WTC11 (cell line): ENCODE measurements around the gene ITPR1. TPM values are rescaled to one million over a fixed set of nuclear protein-coding genes. Genes with fewer than 3 reads are reported as not detected.

Experiments used
- ATAC-seq: fragments of 200-7000 bp; cut with Tn5 transposase; 2 replicates; pipeline ENCODE4 v1.10.0; 2021; ENCODE audit warnings: mild to moderate bottlenecking, moderate library complexity
- CTCF ChIA-PET: fragments of 300-600 bp; sonication (Branson Sonifier 250); formaldehyde crosslinking; loops from one replicate; lab custom pipeline; 2021; ENCODE audit warnings: antibody characterized with exemption; lab: Charles Lee
- POLR2A ChIA-PET: fragments of 350-600 bp; sonication (Branson Sonifier 250); formaldehyde crosslinking; loops from one replicate; lab custom pipeline; 2021; ENCODE audit warnings: antibody characterized with exemption; lab: Charles Lee
- DNase-seq: peaks from one replicate; pipeline ENCODE4 v3.0.0; 2021; ENCODE audit warnings: low spot score
- H3K27ac Mint-ChIP-seq: 2 replicates; pipeline ENCODE4 v1.8.0; 2021; ENCODE audit warnings: mixed read lengths
- H3K27me3 Mint-ChIP-seq: 2 replicates; pipeline ENCODE4 v1.8.0; 2021; ENCODE audit warnings: low read depth, mild to moderate bottlenecking, moderate library complexity, mixed read lengths
- H3K36me3 Mint-ChIP-seq: 2 replicates; pipeline ENCODE4 v1.8.0; 2021; ENCODE audit warnings: mixed read lengths
- H3K4me1 Mint-ChIP-seq: 2 replicates; pipeline ENCODE4 v1.8.0; 2022; ENCODE audit warnings: mixed read lengths
- H3K4me3 Mint-ChIP-seq: 2 replicates; pipeline ENCODE4 v1.8.0; 2021; ENCODE audit warnings: mild to moderate bottlenecking, moderate library complexity, mixed read lengths
- H3K9me3 Mint-ChIP-seq: 2 replicates; pipeline ENCODE4 v1.8.0; 2021; ENCODE audit warnings: mixed read lengths
- ATF2 ChIP-seq: sonication (generic); formaldehyde crosslinking; IDR thresholded peaks from 2 replicates; pipeline ENCODE4 v1.8.1; 2022; ENCODE audit warnings: low read depth, missing genetic modification reagents, borderline replicate concordance
- ELF4 ChIP-seq: sonication (generic); formaldehyde crosslinking; IDR thresholded peaks from 2 replicates; pipeline ENCODE4 v1.8.1; 2022; ENCODE audit warnings: low read depth, mild to moderate bottlenecking, moderate library complexity, missing genetic modification reagents
- EMX1 ChIP-seq: fragments of 250-450 bp; sonication (Bioruptor Pico); IDR thresholded peaks from 2 replicates; pipeline ENCODE4 v1.8.0; 2021; ENCODE audit warnings: mild to moderate bottlenecking
- FOXJ3 ChIP-seq: sonication (generic); formaldehyde crosslinking; IDR thresholded peaks from 2 replicates; pipeline ENCODE4 v1.9.0; 2021; ENCODE audit warnings: missing genetic modification reagents, mild to moderate bottlenecking, borderline replicate concordance
- FOXK1 ChIP-seq: sonication (generic); formaldehyde crosslinking; IDR thresholded peaks from 2 replicates; pipeline ENCODE4 v1.8.0; 2022; ENCODE audit warnings: mild to moderate bottlenecking, moderate library complexity, missing genetic modification reagents
- HMGA2 ChIP-seq: fragments of 250-450 bp; sonication (Bioruptor Pico); IDR thresholded peaks from 2 replicates; pipeline ENCODE4 v1.4.0; 2021; ENCODE audit warnings: mild to moderate bottlenecking, moderate library complexity
- JAZF1 ChIP-seq: fragments of 250-450 bp; sonication (Bioruptor Pico); IDR thresholded peaks from 2 replicates; pipeline ENCODE4 v1.9.0; 2021; ENCODE audit warnings: moderate library complexity, mild to moderate bottlenecking, inconsistent platforms
- MAX ChIP-seq: sonication (generic); formaldehyde crosslinking; IDR thresholded peaks from 2 replicates; pipeline ENCODE4 v1.8.0; 2022; ENCODE audit warnings: mild to moderate bottlenecking, missing genetic modification reagents
- NR1H2 ChIP-seq: sonication (generic); formaldehyde crosslinking; IDR thresholded peaks from 2 replicates; pipeline ENCODE4 v1.9.0; 2021; ENCODE audit warnings: mild to moderate bottlenecking, moderate library complexity, missing genetic modification reagents
- STAT6 ChIP-seq: sonication (generic); formaldehyde crosslinking; conservative IDR thresholded peaks from 2 replicates; pipeline ENCODE4 v1.8.1; 2023; ENCODE audit warnings: mild to moderate bottlenecking, low read depth, missing genetic modification reagents, moderate library complexity
- TEAD1 ChIP-seq: sonication (generic); formaldehyde crosslinking; IDR thresholded peaks from 2 replicates; pipeline ENCODE4 v1.8.0; 2022; ENCODE audit warnings: mild to moderate bottlenecking, missing genetic modification reagents
- TEAD4 ChIP-seq: sonication (generic); formaldehyde crosslinking; IDR thresholded peaks from 2 replicates; pipeline ENCODE4 v1.8.0; 2022; ENCODE audit warnings: mild to moderate bottlenecking, missing genetic modification reagents
- ZNF138 ChIP-seq: sonication (generic); formaldehyde crosslinking; conservative IDR thresholded peaks from 2 replicates; pipeline ENCODE4 v1.8.1; 2022; ENCODE audit warnings: mild to moderate bottlenecking, moderate library complexity, missing genetic modification reagents
- ZNF396 ChIP-seq: fragments of 250-450 bp; sonication (Bioruptor Pico); IDR thresholded peaks from 2 replicates; pipeline ENCODE4 v1.8.0; 2021; ENCODE audit warnings: mild to moderate bottlenecking, moderate library complexity, borderline replicate concordance
- ZNF423 ChIP-seq: fragments of 250-450 bp; sonication (Bioruptor Pico); IDR thresholded peaks from 2 replicates; pipeline ENCODE4 v2.1.2; 2022; ENCODE audit warnings: mild to moderate bottlenecking, moderate library complexity
- total RNA-seq: library from RNA; stranded (reverse); gene quantifications from 3 replicates; pipeline ENCODE4 v1.2.3, GENCODE V29; 2021
- TF ChIP-seq, protein P1 (sequence below): fragments of 250-450 bp; sonication (Bioruptor Pico); IDR thresholded peaks from 2 replicates; pipeline ENCODE4 v1.8.0; 2021; ENCODE audit warnings: mild to moderate bottlenecking
- TF ChIP-seq, protein P2 (sequence below): sonication (generic); formaldehyde crosslinking; IDR thresholded peaks from 2 replicates; pipeline ENCODE4 v1.8.0; 2023; ENCODE audit warnings: missing genetic modification reagents
- TF ChIP-seq, protein P3 (sequence below): fragments of 250-450 bp; sonication (Bioruptor Pico); IDR thresholded peaks from 2 replicates; pipeline ENCODE4 v2.1.2; 2022; ENCODE audit warnings: mild to moderate bottlenecking, moderate library complexity
- TF ChIP-seq, protein P4 (sequence below): sonication (generic); formaldehyde crosslinking; IDR thresholded peaks from 2 replicates; pipeline ENCODE4 v1.8.0; 2022; ENCODE audit warnings: mild to moderate bottlenecking, missing genetic modification reagents
- TF ChIP-seq, protein P5 (sequence below): sonication (generic); formaldehyde crosslinking; IDR thresholded peaks from 2 replicates; pipeline ENCODE4 v1.8.1; 2022; ENCODE audit warnings: mild to moderate bottlenecking, missing genetic modification reagents, moderate library complexity, borderline replicate concordance

Gene ITPR1
- total RNA-seq, 1 experiment from 2014 or later: 11.8 TPM

DNA sequence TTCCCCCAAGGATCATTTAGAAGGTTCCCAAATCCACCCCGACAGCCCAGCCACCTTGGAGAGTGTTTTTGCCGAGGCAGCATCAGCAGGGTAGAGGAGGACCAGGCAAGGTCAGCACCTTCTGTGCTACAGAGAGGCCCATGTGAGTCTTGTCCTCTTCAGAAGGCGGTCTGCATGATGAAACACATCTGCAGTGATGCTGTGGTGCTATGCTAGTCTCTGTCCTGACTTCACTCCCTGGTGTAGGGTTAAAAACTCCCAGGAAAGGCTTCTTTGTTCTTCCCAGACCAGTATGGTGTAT, 87.9 kb downstream of the ITPR1 start (continued):
- no peak for TF ChIP-seq ATF2 (CRISPR knock-in tag)
- TF ChIP-seq FOXJ3: no peak
- TF ChIP-seq EMX1: no peak
- TF ChIP-seq ZNF396 (CRISPR knock-in tag): no peak
- no peak for TF ChIP-seq ELF4 (CRISPR knock-in tag)
- TF ChIP-seq ZNF138 (CRISPR knock-in tag): no peak

GRCh38 chr3:4581498-4581897, 88.3 kb downstream of the ITPR1 start:
- ATAC-seq (no peak), DNase-seq (no peak)
- no peak overlapping the region for H3K27ac Mint-ChIP-seq
- TF ChIP-seq NR1H2 (no peak), TEAD1 (CRISPR knock-in tag) (no peak), MAX (CRISPR knock-in tag) (no peak), JAZF1 (no peak), TEAD4 (CRISPR knock-in tag) (no peak), EMX1 (no peak), FOXJ3 (no peak)
- TF ChIP-seq, protein P1, sequence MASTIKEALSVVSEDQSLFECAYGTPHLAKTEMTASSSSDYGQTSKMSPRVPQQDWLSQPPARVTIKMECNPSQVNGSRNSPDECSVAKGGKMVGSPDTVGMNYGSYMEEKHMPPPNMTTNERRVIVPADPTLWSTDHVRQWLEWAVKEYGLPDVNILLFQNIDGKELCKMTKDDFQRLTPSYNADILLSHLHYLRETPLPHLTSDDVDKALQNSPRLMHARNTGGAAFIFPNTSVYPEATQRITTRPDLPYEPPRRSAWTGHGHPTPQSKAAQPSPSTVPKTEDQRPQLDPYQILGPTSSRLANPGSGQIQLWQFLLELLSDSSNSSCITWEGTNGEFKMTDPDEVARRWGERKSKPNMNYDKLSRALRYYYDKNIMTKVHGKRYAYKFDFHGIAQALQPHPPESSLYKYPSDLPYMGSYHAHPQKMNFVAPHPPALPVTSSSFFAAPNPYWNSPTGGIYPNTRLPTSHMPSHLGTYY (CRISPR knock-in tag): no peak
- TF ChIP-seq, protein P2, sequence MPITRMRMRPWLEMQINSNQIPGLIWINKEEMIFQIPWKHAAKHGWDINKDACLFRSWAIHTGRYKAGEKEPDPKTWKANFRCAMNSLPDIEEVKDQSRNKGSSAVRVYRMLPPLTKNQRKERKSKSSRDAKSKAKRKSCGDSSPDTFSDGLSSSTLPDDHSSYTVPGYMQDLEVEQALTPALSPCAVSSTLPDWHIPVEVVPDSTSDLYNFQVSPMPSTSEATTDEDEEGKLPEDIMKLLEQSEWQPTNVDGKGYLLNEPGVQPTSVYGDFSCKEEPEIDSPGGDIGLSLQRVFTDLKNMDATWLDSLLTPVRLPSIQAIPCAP (CRISPR knock-in tag): no peak
- TF ChIP-seq, protein P3, sequence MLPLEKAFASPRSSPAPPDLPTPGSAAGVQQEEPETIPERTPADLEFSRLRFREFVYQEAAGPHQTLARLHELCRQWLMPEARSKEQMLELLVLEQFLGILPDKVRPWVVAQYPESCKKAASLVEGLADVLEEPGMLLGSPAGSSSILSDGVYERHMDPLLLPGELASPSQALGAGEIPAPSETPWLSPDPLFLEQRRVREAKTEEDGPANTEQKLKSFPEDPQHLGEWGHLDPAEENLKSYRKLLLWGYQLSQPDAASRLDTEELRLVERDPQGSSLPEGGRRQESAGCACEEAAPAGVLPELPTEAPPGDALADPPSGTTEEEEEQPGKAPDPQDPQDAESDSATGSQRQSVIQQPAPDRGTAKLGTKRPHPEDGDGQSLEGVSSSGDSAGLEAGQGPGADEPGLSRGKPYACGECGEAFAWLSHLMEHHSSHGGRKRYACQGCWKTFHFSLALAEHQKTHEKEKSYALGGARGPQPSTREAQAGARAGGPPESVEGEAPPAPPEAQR (CRISPR knock-in tag): no peak
- no peak overlapping the region for H3K4me3 Mint-ChIP-seq
- POLR2A ChIA-PET: no interaction called here
- H3K4me1 Mint-ChIP-seq: peaks cover 45% of the 10 kb centered on the region
- H3K27me3 Mint-ChIP-seq: no peaks in the 10 kb centered on the region
- CTCF ChIA-PET: no interaction called here
- H3K36me3 Mint-ChIP-seq: no peaks in the 10 kb centered on the region
- H3K9me3 Mint-ChIP-seq: no peaks in the 10 kb centered on the region

- DNase-seq (no peak), ATAC-seq (no peak)
- no peaks in the 10 kb centered on the region for H3K27me3 Mint-ChIP-seq
- peaks cover 51% of the 10 kb centered on the region for H3K4me1 Mint-ChIP-seq
- CTCF ChIA-PET: interaction anchor here (1.3 kb wide), 1 partner anchor 52 kb away, joined by 4 read pairs; no protein-coding TSS in a partner anchor
- POLR2A ChIA-PET: no interaction called here
- no peak overlapping the region for H3K4me3 Mint-ChIP-seq
- H3K27ac Mint-ChIP-seq: peak overlapping the region; percentile 45; the same call in 1 of the 2 replicates
- H3K36me3 Mint-ChIP-seq: no peaks in the 10 kb centered on the region
- no peaks in the 10 kb centered on the region for H3K9me3 Mint-ChIP-seq
- TF ChIP-seq ELF4 (CRISPR knock-in tag) (no peak), STAT6 (CRISPR knock-in tag) (no peak), HMGA2 (no peak), FOXK1 (CRISPR knock-in tag) (no peak), ZNF423 (CRISPR knock-in tag) (no peak), ZNF396 (CRISPR knock-in tag) (no peak), MAX (CRISPR knock-in tag) (no peak)
- TF ChIP-seq, protein P4, sequence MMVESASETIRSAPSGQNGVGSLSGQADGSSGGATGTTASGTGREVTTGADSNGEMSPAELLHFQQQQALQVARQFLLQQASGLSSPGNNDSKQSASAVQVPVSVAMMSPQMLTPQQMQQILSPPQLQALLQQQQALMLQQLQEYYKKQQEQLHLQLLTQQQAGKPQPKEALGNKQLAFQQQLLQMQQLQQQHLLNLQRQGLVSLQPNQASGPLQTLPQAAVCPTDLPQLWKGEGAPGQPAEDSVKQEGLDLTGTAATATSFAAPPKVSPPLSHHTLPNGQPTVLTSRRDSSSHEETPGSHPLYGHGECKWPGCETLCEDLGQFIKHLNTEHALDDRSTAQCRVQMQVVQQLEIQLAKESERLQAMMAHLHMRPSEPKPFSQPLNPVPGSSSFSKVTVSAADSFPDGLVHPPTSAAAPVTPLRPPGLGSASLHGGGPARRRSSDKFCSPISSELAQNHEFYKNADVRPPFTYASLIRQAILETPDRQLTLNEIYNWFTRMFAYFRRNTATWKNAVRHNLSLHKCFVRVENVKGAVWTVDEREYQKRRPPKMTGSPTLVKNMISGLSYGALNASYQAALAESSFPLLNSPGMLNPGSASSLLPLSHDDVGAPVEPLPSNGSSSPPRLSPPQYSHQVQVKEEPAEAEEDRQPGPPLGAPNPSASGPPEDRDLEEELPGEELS: no peak
- TF ChIP-seq, protein P5, sequence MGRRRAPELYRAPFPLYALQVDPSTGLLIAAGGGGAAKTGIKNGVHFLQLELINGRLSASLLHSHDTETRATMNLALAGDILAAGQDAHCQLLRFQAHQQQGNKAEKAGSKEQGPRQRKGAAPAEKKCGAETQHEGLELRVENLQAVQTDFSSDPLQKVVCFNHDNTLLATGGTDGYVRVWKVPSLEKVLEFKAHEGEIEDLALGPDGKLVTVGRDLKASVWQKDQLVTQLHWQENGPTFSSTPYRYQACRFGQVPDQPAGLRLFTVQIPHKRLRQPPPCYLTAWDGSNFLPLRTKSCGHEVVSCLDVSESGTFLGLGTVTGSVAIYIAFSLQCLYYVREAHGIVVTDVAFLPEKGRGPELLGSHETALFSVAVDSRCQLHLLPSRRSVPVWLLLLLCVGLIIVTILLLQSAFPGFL (CRISPR knock-in tag): no peak
Measured at GRCh38 chr3:4581920-4582611, 88.9 kb downstream of the ITPR1 start.
